DOHH2 (cell line): ENCODE data around the gene NEDD4L.

Source experiments
- EZH2phosphoT487 ChIP-seq: fragments of 200-600 bp; sonication (generic); IDR thresholded peaks from 2 replicates; pipeline ENCODE4 v1.6.1; 2017; ENCODE audit warnings: borderline replicate concordance, mild to moderate bottlenecking, antibody characterized with exemption, low read length, moderate library complexity, mixed read lengths
- TF ChIP-seq, protein P1 (sequence below): fragments of 200-600 bp; sonication (generic); IDR thresholded peaks from one replicate; pipeline ENCODE4 v1.5.1; 2014; ENCODE audit warnings: antibody characterized with exemption, mild to moderate bottlenecking, low read depth, low read length; ENCODE audit not compliant: poor library complexity, severe bottlenecking

DNA sequence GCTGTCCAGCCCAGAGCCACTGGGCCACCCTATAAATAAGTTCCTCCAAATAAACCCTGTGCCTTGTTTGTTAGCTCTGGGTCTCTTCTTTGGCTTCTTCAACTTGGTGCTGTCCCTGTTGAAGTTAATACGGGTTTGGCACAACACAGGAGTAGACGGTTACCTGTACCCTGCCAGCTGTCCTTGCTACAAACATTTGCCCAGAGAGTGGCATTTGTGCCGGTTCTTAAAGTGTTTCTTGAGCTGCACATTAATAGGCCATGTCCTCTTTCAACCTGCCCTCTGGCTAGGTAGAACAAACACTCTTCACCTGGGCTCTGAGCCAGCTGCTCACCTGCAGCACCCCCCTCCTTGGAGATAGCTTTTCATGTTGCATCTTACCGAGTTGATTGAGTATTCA is 139.2 kb downstream of the NEDD4L start:
- TF ChIP-seq, protein P1, sequence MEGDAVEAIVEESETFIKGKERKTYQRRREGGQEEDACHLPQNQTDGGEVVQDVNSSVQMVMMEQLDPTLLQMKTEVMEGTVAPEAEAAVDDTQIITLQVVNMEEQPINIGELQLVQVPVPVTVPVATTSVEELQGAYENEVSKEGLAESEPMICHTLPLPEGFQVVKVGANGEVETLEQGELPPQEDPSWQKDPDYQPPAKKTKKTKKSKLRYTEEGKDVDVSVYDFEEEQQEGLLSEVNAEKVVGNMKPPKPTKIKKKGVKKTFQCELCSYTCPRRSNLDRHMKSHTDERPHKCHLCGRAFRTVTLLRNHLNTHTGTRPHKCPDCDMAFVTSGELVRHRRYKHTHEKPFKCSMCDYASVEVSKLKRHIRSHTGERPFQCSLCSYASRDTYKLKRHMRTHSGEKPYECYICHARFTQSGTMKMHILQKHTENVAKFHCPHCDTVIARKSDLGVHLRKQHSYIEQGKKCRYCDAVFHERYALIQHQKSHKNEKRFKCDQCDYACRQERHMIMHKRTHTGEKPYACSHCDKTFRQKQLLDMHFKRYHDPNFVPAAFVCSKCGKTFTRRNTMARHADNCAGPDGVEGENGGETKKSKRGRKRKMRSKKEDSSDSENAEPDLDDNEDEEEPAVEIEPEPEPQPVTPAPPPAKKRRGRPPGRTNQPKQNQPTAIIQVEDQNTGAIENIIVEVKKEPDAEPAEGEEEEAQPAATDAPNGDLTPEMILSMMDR = no peak
- no peak for TF ChIP-seq EZH2phosphoT487
